ENCODE measurements around the gene ZNF415.

GRCh38 chr19:53068834-53069233 is 63.9 kb downstream of the ZNF415 start:
- no peak for TF ChIP-seq CTCF (IDR thresholded peaks at IDR 0.05)
- TF ChIP-seq POLR2A (IDR thresholded peaks at IDR 0.05), result no peak

Measured in uterus (tissue), 2 donors.